Amniotic stem cell (primary cell): ENCODE results near the gene PLEKHM1.
A peak's percentile ranks its signal among the peaks of the same experiment; 100 is the strongest.

Source experiments
- DNase-seq: peaks from one replicate; lab custom pipeline; 2025; lab: John Stamatoyannopoulos, UW

PLEKHM1 gene

GRCh38 chr17:45398800-45399199, 91.7 kb downstream of the PLEKHM1 start:
- DNase-seq = no peak

GRCh38 chr17:45397796-45398195, 92.7 kb downstream of the PLEKHM1 start:
- no peak for DNase-seq

- no peak for DNase-seq
Observed at GRCh38 chr17:45396496-45397205, 93.9 kb downstream of the PLEKHM1 start.

- no peak for DNase-seq
Observed at GRCh38 chr17:45395569-45396415, 94.7 kb downstream of the PLEKHM1 start.

- peak; percentile 45 for DNase-seq
Observed at GRCh38 chr17:45394913-45395568, 95.5 kb downstream of the PLEKHM1 start.

- no peak for DNase-seq
Observed at GRCh38 chr17:45394564-45394912, 96.0 kb downstream of the PLEKHM1 start.

- no peak for DNase-seq
Observed at GRCh38 chr17:45394091-45394490, 96.4 kb downstream of the PLEKHM1 start.

- DNase-seq = no peak
Observed at GRCh38 chr17:45393411-45393810, 97.1 kb downstream of the PLEKHM1 start.

- DNase-seq = no peak
Observed at GRCh38 chr17:45391918-45392317, 98.6 kb downstream of the PLEKHM1 start.

- no peak for DNase-seq
Observed at GRCh38 chr17:45391291-45391690, 99.2 kb downstream of the PLEKHM1 start.

- no peak for DNase-seq
Observed at GRCh38 chr17:45389354-45389753, 101.2 kb downstream of the PLEKHM1 start.

GRCh38 chr17:45388604-45389325, 101.8 kb downstream of the PLEKHM1 start:
- DNase-seq = no peak

GRCh38 chr17:45387739-45388138, 102.8 kb downstream of the PLEKHM1 start:
- no peak for DNase-seq

- no peak for DNase-seq
Observed at GRCh38 chr17:45386178-45386577, 104.3 kb downstream of the PLEKHM1 start.
